Esophagus muscularis mucosa (tissue), 4 donors: Measurements from ENCODE around the gene PAK5.

Experiments
- EP300 ChIP-seq: sonication (generic); formaldehyde crosslinking; IDR thresholded peaks from one replicate; pipeline ENCODE4 v1.6.1; 2017; ENCODE audit warnings: antibody characterized with exemption
- POLR2A ChIP-seq: fragments of 450-650 bp; IDR thresholded peaks from one replicate; pipeline ENCODE4 v1.6.1; 2017; ENCODE audit warnings: antibody characterized with exemption, moderate library complexity, mild to moderate bottlenecking, low read depth
- TF ChIP-seq, protein P1 (sequence below), 3 experiments: fragments of 200-600 bp in 2 of 3; fragments of 450-650 bp in 1 of 3; sonication (generic) in 2 of 3; IDR thresholded peaks; one replicate each; pipeline ENCODE4 v1.5.1; 2017 to 2019; ENCODE audit warnings: antibody characterized with exemption in 3 of 3, mild to moderate bottlenecking in 2 of 3, moderate library complexity in 1 of 3

- TF ChIP-seq, protein P1, sequence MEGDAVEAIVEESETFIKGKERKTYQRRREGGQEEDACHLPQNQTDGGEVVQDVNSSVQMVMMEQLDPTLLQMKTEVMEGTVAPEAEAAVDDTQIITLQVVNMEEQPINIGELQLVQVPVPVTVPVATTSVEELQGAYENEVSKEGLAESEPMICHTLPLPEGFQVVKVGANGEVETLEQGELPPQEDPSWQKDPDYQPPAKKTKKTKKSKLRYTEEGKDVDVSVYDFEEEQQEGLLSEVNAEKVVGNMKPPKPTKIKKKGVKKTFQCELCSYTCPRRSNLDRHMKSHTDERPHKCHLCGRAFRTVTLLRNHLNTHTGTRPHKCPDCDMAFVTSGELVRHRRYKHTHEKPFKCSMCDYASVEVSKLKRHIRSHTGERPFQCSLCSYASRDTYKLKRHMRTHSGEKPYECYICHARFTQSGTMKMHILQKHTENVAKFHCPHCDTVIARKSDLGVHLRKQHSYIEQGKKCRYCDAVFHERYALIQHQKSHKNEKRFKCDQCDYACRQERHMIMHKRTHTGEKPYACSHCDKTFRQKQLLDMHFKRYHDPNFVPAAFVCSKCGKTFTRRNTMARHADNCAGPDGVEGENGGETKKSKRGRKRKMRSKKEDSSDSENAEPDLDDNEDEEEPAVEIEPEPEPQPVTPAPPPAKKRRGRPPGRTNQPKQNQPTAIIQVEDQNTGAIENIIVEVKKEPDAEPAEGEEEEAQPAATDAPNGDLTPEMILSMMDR (IDR thresholded peaks at IDR 0.05), result no peak
- TF ChIP-seq EP300 (no peak), POLR2A (no peak)
Measured at GRCh38 chr20:9837634-9838033, 1.2 kb downstream of the PAK5 start.
